ENCODE data around the gene POPDC2.

DNA sequence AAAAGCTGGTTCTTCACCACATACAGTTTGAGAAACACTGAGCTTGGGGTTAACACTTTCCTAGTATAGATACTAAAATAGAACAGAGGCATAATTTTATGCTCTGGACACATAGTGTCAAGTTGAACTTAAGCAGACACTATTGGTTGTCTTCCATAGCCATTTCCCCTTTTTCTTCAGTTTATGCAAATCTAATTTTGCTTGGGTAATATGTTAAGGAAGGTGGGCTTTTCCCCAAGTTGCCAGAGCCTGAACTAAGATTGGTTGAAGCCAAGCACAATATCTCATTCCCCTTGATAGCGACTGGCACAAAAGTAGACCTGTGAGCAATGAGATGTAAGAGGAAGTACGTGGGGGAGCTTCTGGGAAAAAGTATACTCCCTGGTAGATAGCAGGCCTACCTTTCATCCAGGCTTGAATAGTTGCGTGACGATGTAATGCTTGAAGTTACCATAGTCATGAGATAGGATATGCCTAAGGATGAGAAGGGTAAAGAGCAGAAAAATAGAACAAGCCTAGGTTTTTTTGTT, 4.5 kb upstream of the POPDC2 start:
- TF ChIP-seq CTCF (IDR thresholded peaks at IDR 0.05; ENCODE audit: low read length) (no peak), EZH2 (IDR thresholded peaks at IDR 0.05; ENCODE audit: borderline replicate concordance, low read length) (no peak)

Data from OCI-LY1 (cell line).